ENCODE results near the gene TNFAIP8L2.
"Not testable (repeated sequence)": the region's sequence is repeated elsewhere in the genome, so short reads cannot be mapped to it uniquely, and the experiment has no call there.

TNFAIP8L2 gene

GRCh38 chr1:151171190-151171589 is 14.7 kb downstream of the TNFAIP8L2 start:
- DNase-seq (ENCODE audit: low read depth): no peak
- TF ChIP-seq, protein P1, sequence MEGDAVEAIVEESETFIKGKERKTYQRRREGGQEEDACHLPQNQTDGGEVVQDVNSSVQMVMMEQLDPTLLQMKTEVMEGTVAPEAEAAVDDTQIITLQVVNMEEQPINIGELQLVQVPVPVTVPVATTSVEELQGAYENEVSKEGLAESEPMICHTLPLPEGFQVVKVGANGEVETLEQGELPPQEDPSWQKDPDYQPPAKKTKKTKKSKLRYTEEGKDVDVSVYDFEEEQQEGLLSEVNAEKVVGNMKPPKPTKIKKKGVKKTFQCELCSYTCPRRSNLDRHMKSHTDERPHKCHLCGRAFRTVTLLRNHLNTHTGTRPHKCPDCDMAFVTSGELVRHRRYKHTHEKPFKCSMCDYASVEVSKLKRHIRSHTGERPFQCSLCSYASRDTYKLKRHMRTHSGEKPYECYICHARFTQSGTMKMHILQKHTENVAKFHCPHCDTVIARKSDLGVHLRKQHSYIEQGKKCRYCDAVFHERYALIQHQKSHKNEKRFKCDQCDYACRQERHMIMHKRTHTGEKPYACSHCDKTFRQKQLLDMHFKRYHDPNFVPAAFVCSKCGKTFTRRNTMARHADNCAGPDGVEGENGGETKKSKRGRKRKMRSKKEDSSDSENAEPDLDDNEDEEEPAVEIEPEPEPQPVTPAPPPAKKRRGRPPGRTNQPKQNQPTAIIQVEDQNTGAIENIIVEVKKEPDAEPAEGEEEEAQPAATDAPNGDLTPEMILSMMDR (conservative IDR thresholded peaks at IDR 0.05; ENCODE audit: low read depth, low read length): no peak
- no peak overlapping the region for H3K4me3 ChIP-seq (ENCODE audit: low read length)

- no peak for DNase-seq (ENCODE audit: low read depth)
- TF ChIP-seq, protein P1 (conservative IDR thresholded peaks at IDR 0.05; ENCODE audit: low read depth, low read length): no peak
- no peak overlapping the region for H3K4me3 ChIP-seq (ENCODE audit: low read length)
Measured at GRCh38 chr1:151175041-151175741, 18.7 kb downstream of the TNFAIP8L2 start.

DNA sequence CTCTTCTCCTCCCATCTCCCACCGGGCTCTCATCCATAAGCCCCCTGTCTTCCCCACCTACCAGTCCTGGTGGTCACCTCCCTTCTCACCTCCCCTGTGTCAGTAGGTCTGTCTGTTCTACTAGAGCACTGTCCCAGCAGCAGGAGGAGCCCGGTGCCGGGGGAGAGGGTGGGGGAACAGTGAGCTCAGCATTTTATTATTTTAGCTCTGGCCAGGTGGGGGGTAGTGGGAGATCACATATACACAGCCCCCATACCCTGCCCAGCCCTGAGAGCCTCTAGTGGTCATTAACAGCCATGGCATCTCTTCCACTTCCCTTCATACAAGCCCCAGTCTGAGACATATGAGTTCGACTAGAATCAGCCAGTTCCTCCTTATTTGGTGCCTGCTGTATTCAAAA is 19.4 kb downstream of the TNFAIP8L2 start, which contains the start of gene TMOD4:
TMOD4 (minus strand) TSS at position 119 of the 400 bp plus-strand sequence. CDS start 1,106 bp downstream, outside the sequence.
- DNase-seq (ENCODE audit: low read depth): no peak
- TF ChIP-seq, protein P1 (conservative IDR thresholded peaks at IDR 0.05; ENCODE audit: low read depth, low read length): peak; percentile 70
- no peak within 1 kb of the TSS for H3K4me3 ChIP-seq (ENCODE audit: low read length)

- DNase-seq (ENCODE audit: low read depth): no peak
- TF ChIP-seq, protein P1 (conservative IDR thresholded peaks at IDR 0.05; ENCODE audit: low read depth, low read length): no peak
- no peak overlapping the region for H3K4me3 ChIP-seq (ENCODE audit: low read length)
Measured at GRCh38 chr1:151176514-151177045, 20.1 kb downstream of the TNFAIP8L2 start.

DNA sequence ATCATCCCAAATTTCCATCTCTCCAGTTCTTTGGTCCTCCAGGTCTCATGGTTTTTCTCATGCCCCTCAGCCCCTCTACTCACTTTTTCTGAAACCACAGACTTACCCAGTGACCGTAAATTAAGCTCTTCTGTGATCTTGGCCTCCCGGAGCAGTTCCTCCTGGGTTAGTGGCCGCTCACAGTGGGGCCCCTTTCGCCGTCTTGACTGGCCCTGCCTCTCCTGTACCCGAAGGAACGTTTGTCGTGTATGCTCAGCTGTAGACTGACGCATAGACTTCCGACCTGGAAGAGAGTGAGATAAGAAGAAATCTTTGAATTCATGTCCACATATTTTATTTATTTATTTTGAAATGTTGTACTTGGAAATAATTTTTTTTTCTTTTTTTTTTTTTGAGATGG is 27.8 kb downstream of the TNFAIP8L2 start:
- TF ChIP-seq, protein P1 (conservative IDR thresholded peaks at IDR 0.05; ENCODE audit: low read depth, low read length): no peak
- H3K4me3 ChIP-seq (ENCODE audit: low read length): no peak overlapping the region
- DNase-seq (ENCODE audit: low read depth): no peak

DNA sequence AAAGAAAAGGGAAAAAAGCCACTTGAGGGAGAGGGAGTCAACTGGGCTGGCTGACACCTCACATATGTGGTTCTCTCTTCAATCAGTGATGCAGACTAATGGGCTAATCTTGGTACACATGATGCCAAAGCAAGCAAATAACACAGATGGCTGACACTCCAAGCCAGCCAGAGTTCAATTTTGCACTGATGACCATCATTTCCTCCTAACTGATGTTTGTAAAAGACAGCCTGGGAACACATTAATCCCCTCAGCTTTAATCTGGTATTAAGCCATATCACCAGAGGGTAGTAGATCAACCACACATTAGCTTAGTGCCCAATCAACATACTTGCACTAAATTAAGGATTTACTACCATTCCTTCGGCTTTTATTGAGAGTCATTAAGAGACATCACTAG is 30.8 kb downstream of the TNFAIP8L2 start:
- TF ChIP-seq, protein P1 (conservative IDR thresholded peaks at IDR 0.05; ENCODE audit: low read depth, low read length): no peak
- DNase-seq (ENCODE audit: low read depth): peak; percentile 92
- H3K4me3 ChIP-seq (ENCODE audit: low read length): no peak overlapping the region

GRCh38 chr1:151188667-151189066 is 32.2 kb downstream of the TNFAIP8L2 start:
- peak overlapping the region; percentile 91 for H3K4me3 ChIP-seq (ENCODE audit: low read length)

More at GRCh38 chr1:151188667-151189066, 32.2 kb downstream of the TNFAIP8L2 start:
- DNase-seq (ENCODE audit: low read depth): not testable (repeated sequence)
